Measurements from ENCODE around the gene KCNIP4.

The KCNIP4 gene

GRCh38 chr4:21420166-21420565 is 528.4 kb downstream of the KCNIP4 start:
- H3K4me1 Mint-ChIP-seq = no peaks in the 10 kb centered on the region
- no peak overlapping the region for H3K27ac Mint-ChIP-seq
- H3K4me3 Mint-ChIP-seq = no peak overlapping the region
- ATAC-seq = no peak
- H3K27me3 Mint-ChIP-seq = no peaks in the 10 kb centered on the region
- H3K9me3 Mint-ChIP-seq = peaks cover 6% of the 10 kb centered on the region
- no peaks in the 10 kb centered on the region for H3K36me3 Mint-ChIP-seq

DNA sequence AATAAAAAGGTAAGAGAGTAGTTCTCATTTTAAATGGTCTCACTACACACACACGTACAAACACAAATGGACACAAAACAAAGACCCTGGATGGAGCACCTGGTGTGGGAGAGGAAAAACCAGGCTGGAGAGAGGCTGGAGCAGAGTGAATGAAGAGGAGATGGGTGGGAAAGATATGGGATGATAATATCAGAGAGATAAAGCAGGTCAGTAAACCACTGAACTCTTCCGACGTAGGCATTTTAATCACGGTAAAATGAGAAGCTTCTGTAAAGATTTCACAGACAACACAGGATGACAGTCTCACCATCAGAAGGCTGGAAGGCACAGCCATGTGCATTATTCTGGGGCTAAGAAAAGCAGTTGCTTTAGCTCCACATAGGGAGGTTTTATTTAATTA is 532.8 kb downstream of the KCNIP4 start:
- ATAC-seq = no peak
- no peaks in the 10 kb centered on the region for H3K27me3 Mint-ChIP-seq
- H3K9me3 Mint-ChIP-seq = peaks cover 6% of the 10 kb centered on the region
- no peak overlapping the region for H3K4me3 Mint-ChIP-seq
- no peak overlapping the region for H3K27ac Mint-ChIP-seq
- H3K36me3 Mint-ChIP-seq = no peaks in the 10 kb centered on the region
- no peaks in the 10 kb centered on the region for H3K4me1 Mint-ChIP-seq

DNA sequence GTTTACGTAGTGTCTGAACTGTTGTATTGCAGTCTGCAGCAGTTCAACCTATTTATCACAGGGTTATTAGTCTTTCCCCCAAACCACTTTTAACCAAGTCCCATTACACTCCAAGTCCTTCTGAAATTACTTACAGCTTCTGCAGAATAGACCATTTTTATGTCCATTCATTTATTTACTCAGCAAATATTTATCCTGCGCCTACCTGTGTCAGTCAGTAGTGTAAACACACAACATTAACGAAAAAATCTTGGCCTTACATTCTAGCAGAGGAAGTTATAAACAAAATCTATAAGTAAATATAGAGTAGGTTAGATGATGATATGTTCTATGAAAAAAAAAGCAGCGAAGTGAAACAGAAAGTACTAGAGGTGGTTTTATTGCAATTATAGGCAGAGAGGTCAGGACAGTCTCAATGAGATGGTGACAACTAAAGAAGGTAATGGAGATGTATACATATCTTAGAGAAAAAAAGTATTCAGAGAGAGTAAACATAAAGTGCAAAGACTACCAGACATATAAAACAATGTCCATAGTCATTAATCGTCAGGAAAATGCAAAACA is 534.7 kb downstream of the KCNIP4 start:
- Mint-ChIP-seq H3K4me1 (no peaks in the 10 kb centered on the region), H3K36me3 (no peaks in the 10 kb centered on the region), H3K27ac (no peak overlapping the region), H3K27me3 (no peaks in the 10 kb centered on the region), H3K4me3 (no peak overlapping the region), H3K9me3 (peaks cover 3% of the 10 kb centered on the region)
- ATAC-seq = no peak

- Mint-ChIP-seq H3K27me3 (no peaks in the 10 kb centered on the region), H3K4me1 (no peaks in the 10 kb centered on the region), H3K27ac (no peak overlapping the region), H3K4me3 (no peak overlapping the region), H3K36me3 (no peaks in the 10 kb centered on the region), H3K9me3 (peaks cover 3% of the 10 kb centered on the region)
- ATAC-seq = no peak
Observed at GRCh38 chr4:21411086-21411485, 537.5 kb downstream of the KCNIP4 start.

DNA sequence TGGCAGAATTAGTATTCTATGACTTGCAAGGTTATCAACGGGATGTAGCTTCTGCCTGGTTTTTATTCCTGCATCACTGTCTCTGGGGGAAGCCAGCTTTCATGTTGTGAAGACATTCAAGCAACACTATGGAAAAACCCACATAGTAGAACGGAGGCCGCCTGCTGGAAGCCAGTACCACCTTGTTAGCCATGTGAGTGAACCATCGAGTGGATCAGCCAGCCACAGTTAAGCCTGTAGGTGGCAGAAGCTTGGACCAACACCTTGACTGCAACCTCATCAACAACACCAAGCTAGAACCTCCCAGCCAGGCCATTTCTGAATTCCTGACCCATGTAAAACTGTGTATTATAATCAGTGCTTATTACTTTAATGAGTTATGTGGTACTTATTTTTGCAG is 538.2 kb downstream of the KCNIP4 start:
- no peaks in the 10 kb centered on the region for H3K4me1 Mint-ChIP-seq
- no peaks in the 10 kb centered on the region for H3K27me3 Mint-ChIP-seq
- H3K36me3 Mint-ChIP-seq = no peaks in the 10 kb centered on the region
- peaks cover 3% of the 10 kb centered on the region for H3K9me3 Mint-ChIP-seq
- ATAC-seq = no peak
- H3K4me3 Mint-ChIP-seq = no peak overlapping the region
- H3K27ac Mint-ChIP-seq = no peak overlapping the region

DNA sequence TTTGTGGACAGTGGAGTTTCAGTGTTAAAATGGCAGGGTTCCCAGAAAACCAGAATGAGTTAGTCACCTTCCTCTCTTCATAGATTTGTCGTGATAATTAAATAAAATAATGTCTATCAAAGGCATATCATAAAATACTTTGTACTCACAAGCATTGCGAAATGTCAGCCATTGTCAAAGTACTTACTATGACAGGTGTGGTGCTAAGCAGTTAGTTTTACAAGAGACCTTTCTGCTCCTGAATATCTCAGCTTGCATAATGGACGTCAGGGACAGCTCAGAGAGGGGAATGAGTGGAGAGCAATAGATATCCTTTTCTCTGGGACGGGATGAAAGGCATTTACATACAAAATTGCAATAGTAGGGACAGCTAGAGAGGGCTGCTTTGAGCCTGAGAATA is 560.9 kb downstream of the KCNIP4 start:
- no peak for ATAC-seq
- no peaks in the 10 kb centered on the region for H3K27me3 Mint-ChIP-seq
- H3K36me3 Mint-ChIP-seq = no peaks in the 10 kb centered on the region
- H3K9me3 Mint-ChIP-seq = peaks cover 3% of the 10 kb centered on the region
- no peaks in the 10 kb centered on the region for H3K4me1 Mint-ChIP-seq
- no peak overlapping the region for H3K4me3 Mint-ChIP-seq
- no peak overlapping the region for H3K27ac Mint-ChIP-seq

DNA sequence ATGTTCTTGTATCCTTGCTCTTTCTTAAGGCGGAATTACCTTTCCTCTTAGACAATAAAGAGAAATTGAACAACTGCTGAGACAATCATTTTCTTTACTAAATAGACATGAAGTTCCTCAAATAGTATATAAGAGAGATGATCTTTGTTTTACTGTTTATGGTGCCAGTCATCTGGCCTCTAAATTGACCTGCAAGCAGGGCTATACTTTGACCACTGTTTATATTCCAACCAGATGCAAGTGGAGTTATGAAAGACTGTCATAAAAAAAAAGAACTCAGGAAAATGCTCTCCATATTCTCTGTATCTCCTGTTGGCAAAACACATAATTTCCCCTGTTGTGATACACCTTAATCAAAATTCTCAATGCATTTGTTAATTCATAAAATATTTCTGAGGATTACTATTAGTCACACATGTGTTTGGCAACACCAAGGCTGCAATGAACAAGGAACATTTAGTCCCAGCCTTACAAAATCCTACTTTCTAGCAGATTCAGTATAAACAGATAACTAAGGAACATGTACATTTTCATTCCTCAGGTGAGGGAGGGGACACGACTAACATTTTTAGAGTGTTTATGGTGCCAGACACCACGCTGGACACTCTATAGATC is 562.3 kb downstream of the KCNIP4 start:
- H3K27ac Mint-ChIP-seq = no peak overlapping the region
- H3K27me3 Mint-ChIP-seq = no peaks in the 10 kb centered on the region
- no peak overlapping the region for H3K4me3 Mint-ChIP-seq
- peaks cover 7% of the 10 kb centered on the region for H3K9me3 Mint-ChIP-seq
- no peaks in the 10 kb centered on the region for H3K36me3 Mint-ChIP-seq
- H3K4me1 Mint-ChIP-seq = no peaks in the 10 kb centered on the region
- no peak for ATAC-seq

DNA sequence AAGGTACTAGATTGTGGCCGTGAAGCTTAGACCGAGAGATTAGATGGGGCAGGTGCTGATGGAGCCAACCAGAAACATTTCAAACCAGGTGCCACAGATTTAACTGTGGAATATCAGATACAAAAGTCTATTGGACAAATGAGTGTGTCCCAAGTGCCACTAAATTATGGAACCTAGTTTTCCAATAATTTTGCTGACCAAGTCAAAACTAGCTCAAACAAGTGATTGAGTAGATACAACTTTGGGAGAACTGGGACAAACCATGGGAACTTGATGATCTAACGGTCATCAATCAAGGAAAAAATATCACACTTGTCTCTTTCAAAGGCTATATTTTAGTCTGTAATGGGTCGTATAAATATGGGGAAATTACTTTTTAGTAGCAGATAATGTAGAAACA is 562.9 kb downstream of the KCNIP4 start:
- Mint-ChIP-seq H3K27ac (no peak overlapping the region), H3K27me3 (no peaks in the 10 kb centered on the region), H3K9me3 (peaks cover 7% of the 10 kb centered on the region), H3K4me3 (no peak overlapping the region), H3K36me3 (no peaks in the 10 kb centered on the region), H3K4me1 (no peaks in the 10 kb centered on the region)
- ATAC-seq = no peak

GRCh38 chr4:21384609-21385008 is 564.0 kb downstream of the KCNIP4 start:
- Mint-ChIP-seq H3K27me3 (no peaks in the 10 kb centered on the region), H3K9me3 (peaks cover 7% of the 10 kb centered on the region), H3K36me3 (no peaks in the 10 kb centered on the region), H3K27ac (no peak overlapping the region), H3K4me3 (no peak overlapping the region), H3K4me1 (no peaks in the 10 kb centered on the region)
- no peak for ATAC-seq

DNA sequence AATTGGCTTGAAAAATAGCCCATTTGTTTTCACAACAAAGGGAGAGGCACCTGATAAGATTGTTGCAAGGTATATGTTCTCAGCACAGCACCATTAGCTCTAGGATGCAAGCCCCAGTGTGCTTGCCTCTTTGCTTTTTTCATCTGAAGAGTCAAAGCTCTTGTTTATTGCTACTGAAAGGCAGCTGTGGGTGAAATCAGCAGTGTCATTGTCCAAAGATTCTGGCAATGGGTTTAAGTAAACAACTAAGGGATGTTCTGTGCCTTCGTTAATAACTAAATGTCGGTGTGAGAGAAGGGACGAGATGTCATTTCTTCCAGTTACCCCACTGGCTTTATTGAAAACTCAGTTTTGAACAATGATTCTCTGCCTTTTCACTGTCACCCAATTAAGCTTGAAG is 567.7 kb downstream of the KCNIP4 start:
- Mint-ChIP-seq H3K27me3 (no peaks in the 10 kb centered on the region), H3K27ac (no peak overlapping the region), H3K36me3 (no peaks in the 10 kb centered on the region), H3K4me3 (no peak overlapping the region), H3K9me3 (peaks cover 7% of the 10 kb centered on the region), H3K4me1 (no peaks in the 10 kb centered on the region)
- ATAC-seq = no peak

- Mint-ChIP-seq H3K4me1 (no peaks in the 10 kb centered on the region), H3K4me3 (no peak overlapping the region), H3K36me3 (no peaks in the 10 kb centered on the region), H3K27ac (no peak overlapping the region), H3K9me3 (peaks cover 7% of the 10 kb centered on the region), H3K27me3 (no peaks in the 10 kb centered on the region)
- no peak for ATAC-seq
Observed at GRCh38 chr4:21377046-21377445, 571.5 kb downstream of the KCNIP4 start.

- H3K27ac Mint-ChIP-seq = no peak overlapping the region
- H3K9me3 Mint-ChIP-seq = peaks cover 3% of the 10 kb centered on the region
- ATAC-seq = no peak
- H3K36me3 Mint-ChIP-seq = no peaks in the 10 kb centered on the region
- H3K4me3 Mint-ChIP-seq = no peak overlapping the region
- no peaks in the 10 kb centered on the region for H3K27me3 Mint-ChIP-seq
- no peaks in the 10 kb centered on the region for H3K4me1 Mint-ChIP-seq
Observed at GRCh38 chr4:21376176-21376575, 572.4 kb downstream of the KCNIP4 start.

GRCh38 chr4:21374641-21375368 is 573.8 kb downstream of the KCNIP4 start:
- Mint-ChIP-seq H3K27ac (no peak overlapping the region), H3K9me3 (peaks cover 3% of the 10 kb centered on the region), H3K36me3 (no peaks in the 10 kb centered on the region), H3K4me3 (no peak overlapping the region), H3K4me1 (no peaks in the 10 kb centered on the region), H3K27me3 (no peaks in the 10 kb centered on the region)
- ATAC-seq = no peak

GRCh38 chr4:21367567-21367966 is 581.0 kb downstream of the KCNIP4 start:
- Mint-ChIP-seq H3K27ac (no peak overlapping the region), H3K9me3 (no peaks in the 10 kb centered on the region), H3K4me3 (no peak overlapping the region), H3K4me1 (no peaks in the 10 kb centered on the region), H3K36me3 (no peaks in the 10 kb centered on the region), H3K27me3 (no peaks in the 10 kb centered on the region)
- ATAC-seq = no peak

DNA sequence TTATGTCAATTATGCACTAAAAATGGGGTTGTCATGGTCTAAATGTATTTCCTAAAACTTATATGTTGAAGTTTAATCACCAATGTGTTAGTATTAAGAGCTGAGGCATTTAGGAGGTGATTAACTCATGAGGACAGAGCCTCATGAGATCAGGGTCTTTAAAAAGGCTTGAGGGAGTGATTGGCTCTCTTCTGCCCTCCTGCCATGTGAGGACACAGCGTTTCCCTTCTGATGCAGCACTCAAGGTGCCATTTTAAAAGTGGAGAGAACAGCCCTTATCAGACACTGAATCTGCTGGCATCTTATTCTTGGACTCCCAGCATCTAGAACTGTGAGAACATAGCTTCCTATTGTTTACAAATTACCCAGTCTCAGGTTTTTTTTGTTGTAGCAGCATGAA is 581.7 kb downstream of the KCNIP4 start:
- ATAC-seq = no peak
- H3K4me3 Mint-ChIP-seq = no peak overlapping the region
- peaks cover 2% of the 10 kb centered on the region for H3K9me3 Mint-ChIP-seq
- no peak overlapping the region for H3K27ac Mint-ChIP-seq
- H3K4me1 Mint-ChIP-seq = no peaks in the 10 kb centered on the region
- no peaks in the 10 kb centered on the region for H3K27me3 Mint-ChIP-seq
- H3K36me3 Mint-ChIP-seq = no peaks in the 10 kb centered on the region

DNA sequence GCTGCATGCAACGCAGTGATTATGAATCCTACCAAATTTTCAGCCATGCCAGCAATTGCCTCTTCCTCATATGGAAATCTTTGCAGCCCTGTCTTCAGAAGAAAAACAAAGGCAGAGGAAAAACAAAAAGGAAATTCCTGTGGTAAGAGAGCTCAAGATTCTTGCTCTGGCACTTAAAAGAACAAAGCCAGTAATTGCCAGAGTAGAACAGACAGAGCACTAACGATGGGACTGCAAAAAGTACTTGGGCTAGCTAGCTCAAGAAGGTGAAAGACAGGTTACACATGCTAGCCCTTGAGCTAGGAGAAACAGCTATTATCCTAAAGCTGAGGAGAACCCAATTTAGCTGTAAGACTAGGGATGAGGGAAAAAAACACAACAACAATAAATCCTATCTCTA is 582.3 kb downstream of the KCNIP4 start:
- Mint-ChIP-seq H3K4me3 (no peak overlapping the region), H3K4me1 (no peaks in the 10 kb centered on the region), H3K27me3 (no peaks in the 10 kb centered on the region), H3K36me3 (no peaks in the 10 kb centered on the region), H3K27ac (no peak overlapping the region), H3K9me3 (peaks cover 4% of the 10 kb centered on the region)
- ATAC-seq = no peak

All from stimulated activated memory B cell treated with anti-CD40 and anti-IgM and Interleukin-4, amounts not matched to agents 10 μg/mL and 1 μg/mL and 100 μg/mL, for 72 hours (primary cell).